Activated CD4-positive, alpha-beta memory T cell treated with anti-CD3 and anti-CD28 coated beads for 36 hours (primary cell): ENCODE measurements around the gene ALOXE3. TPM values are rescaled to one million over a fixed set of nuclear protein-coding genes. Genes with fewer than 3 reads are reported as not detected.
A peak's percentile ranks its signal among the peaks of the same experiment; 100 is the strongest.

ENCODE experiments used
- CTCF ChIA-PET: fragments of 350-600 bp; sonication (Branson Sonifier 250); formaldehyde crosslinking; loops from one replicate; lab custom pipeline; 2021; ENCODE audit warnings: antibody characterized with exemption, inconsistent platforms; lab: Charles Lee
- POLR2A ChIA-PET: fragments of 350-600 bp; sonication (Branson Sonifier 250); formaldehyde crosslinking; loops from one replicate; lab custom pipeline; 2021; ENCODE audit warnings: antibody characterized with exemption; lab: Charles Lee
- DNase-seq: peaks from one replicate; pipeline ENCODE4 v3.0.0-alpha.2; 2020
- H3K27ac Mint-ChIP-seq: one replicate; pipeline ENCODE4 v1.8.0; 2021; ENCODE audit warnings: mixed read lengths
- H3K27me3 Mint-ChIP-seq: one replicate; pipeline ENCODE4 v1.8.0; 2021; ENCODE audit warnings: mixed read lengths
- H3K36me3 Mint-ChIP-seq: one replicate; pipeline ENCODE4 v1.8.0; 2021; ENCODE audit warnings: mixed read lengths
- H3K4me1 Mint-ChIP-seq: one replicate; pipeline ENCODE4 v1.8.0; 2021; ENCODE audit warnings: low read depth, mixed read lengths
- H3K4me3 Mint-ChIP-seq: one replicate; pipeline ENCODE4 v1.8.0; 2021; ENCODE audit warnings: mild to moderate bottlenecking, mixed read lengths
- H3K9me3 Mint-ChIP-seq: one replicate; pipeline ENCODE4 v1.8.0; 2021; ENCODE audit warnings: mixed read lengths
- intact Hi-C: fragments of 100-400 bp; cut with micrococcal nuclease; formaldehyde crosslinking; loops from one replicate; pipeline ENCODE4 v1.15.1; 2023
- total RNA-seq, 2 experiments: library from RNA; stranded (reverse); gene quantifications; one replicate each; pipeline ENCODE4 v1.2.3, GENCODE V29; 2021

ALOXE3 gene
- total RNA-seq, 2 experiments from 2014 or later, result 0.12 TPM

DNA sequence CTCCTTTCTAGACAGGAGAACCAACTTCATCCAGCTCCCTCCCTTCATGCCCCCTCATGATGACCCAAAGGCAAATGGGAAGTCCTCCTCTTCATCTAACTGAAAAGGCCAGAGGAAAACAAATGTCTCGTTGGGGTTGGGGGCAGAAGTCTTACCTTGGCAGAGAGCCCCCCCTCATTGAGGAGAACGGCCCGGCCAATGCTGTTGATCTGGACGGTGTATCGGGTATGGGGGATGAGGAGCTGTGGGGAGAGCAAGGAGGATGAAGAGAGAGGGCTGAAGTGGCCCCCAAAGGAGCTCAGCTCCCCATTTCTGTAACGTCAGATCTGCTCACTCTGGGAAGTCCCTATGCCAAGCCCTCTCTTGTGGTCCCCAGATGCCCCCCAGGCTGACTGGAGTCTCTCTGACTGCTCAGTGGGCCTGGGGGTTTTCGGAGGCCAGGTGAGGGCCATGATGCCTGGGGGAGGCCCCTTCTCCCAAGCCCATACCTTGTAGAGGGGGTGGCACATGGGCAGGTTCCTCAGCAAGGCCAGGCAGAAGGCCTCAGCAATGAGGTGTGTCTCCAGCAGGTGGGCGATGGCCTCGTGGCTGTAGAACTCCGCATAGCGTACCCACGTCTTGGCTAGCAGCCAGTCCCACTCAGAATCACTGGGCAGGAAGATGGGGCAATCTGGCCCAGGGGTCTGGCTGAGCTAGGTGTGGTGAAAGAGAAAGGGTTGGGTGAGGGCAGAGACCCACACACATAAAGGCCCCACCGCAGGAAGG, 41.6 kb downstream of the ALOXE3 start:
- Mint-ChIP-seq H3K4me1 (peaks cover 30% of the 10 kb centered on the region), H3K36me3 (peaks cover 7% of the 10 kb centered on the region), H3K4me3 (no peak overlapping the region), H3K9me3 (no peaks in the 10 kb centered on the region), H3K27me3 (peaks cover 32% of the 10 kb centered on the region), H3K27ac (no peak overlapping the region)
- ChIA-PET POLR2A (no interaction called here), CTCF (interaction anchor here (0.8 to 12.2 kb wide), 5 partner anchors 12 to 224 kb away, joined by 3 to 298 read pairs (median 5); partner anchors contain the start of gene ALOX12B)
- intact Hi-C loops, result no loop called here
- no peak for DNase-seq

DNA sequence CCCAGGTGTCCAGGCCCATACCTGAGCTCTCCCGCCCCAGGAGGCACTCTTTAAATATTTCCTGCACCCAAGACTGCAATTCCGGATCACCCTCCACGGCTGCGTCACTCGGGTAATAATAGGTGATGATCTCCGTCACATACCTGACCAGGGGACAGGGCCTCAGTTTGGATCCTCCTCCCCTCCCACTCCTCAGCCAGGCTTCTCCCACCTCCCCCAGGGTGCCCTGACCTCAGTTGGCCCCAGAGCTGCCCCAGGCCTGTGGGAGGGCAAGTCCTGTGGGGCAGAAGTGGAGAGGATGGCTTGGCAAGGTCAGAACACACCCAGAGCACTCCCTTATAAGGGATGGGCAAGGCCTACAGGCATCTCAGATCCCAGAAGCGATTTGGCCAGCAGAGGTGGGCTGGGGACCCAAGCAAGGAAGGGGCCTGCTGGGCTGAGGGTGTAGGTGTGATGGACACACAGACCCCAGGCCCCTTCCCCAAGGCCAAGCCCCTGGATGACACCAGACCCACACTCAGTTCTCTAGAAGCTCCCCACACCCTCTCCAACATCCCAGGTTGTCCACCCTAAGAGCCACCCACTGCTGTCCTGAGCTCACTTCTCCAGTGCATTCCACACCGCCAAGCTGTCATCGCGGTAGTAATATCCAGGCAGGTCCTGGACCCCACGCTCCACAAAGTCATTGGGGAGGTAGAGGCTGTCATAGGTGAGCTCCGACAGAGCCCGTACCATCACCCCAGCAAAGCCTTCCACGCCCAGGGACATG, 42.6 kb downstream of the ALOXE3 start:
- intact Hi-C loops, result no loop called here
- ChIA-PET POLR2A (no interaction called here), CTCF (interaction anchor here (1.2 to 12.2 kb wide), 7 partner anchors 13 to 43 kb away, joined by 4 to 298 read pairs (median 31); partner anchors contain the start of genes ALOX12B and ALOXE3)
- Mint-ChIP-seq H3K27ac (no peak overlapping the region), H3K4me1 (peaks cover 27% of the 10 kb centered on the region), H3K27me3 (peaks cover 40% of the 10 kb centered on the region), H3K4me3 (no peak overlapping the region), H3K36me3 (peaks cover 1% of the 10 kb centered on the region), H3K9me3 (no peaks in the 10 kb centered on the region)
- no peak for DNase-seq

DNA sequence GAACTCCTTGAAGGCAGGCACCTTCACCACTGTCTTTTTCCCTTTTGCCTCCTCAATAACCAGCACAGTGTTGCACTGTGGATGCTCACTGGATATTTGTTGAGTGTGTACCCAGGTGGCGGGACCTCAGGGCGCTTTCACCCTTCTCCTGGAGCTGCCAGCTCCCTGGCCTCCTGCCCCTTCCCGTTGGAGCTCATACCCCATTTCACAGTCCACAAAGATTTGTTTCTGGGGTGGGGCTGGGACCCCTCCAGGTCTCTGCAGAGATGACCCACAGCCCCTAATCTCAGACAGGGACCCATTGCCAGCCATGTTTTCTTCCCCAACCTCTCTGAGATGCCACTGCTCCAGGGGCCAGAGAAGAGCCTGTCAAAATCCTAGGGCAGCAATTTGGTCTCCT, 43.2 kb downstream of the ALOXE3 start:
- Mint-ChIP-seq H3K4me3 (no peak overlapping the region), H3K36me3 (peaks cover 1% of the 10 kb centered on the region), H3K4me1 (peaks cover 22% of the 10 kb centered on the region), H3K9me3 (no peaks in the 10 kb centered on the region), H3K27ac (no peak overlapping the region), H3K27me3 (peaks cover 40% of the 10 kb centered on the region)
- no peak for DNase-seq
- POLR2A ChIA-PET, result interaction anchor here (0.8 kb wide), 1 partner anchor 98 kb away, joined by 3 read pairs; no protein-coding TSS in a partner anchor
- intact Hi-C loops, result no loop called here
- CTCF ChIA-PET, result interaction anchor here (1.1 to 12.2 kb wide), 14 partner anchors 13 to 332 kb away, joined by 3 to 298 read pairs (median 8); partner anchors contain the start of genes ALOX12B, ALOXE3, CYB5D1 and NAA38

DNA sequence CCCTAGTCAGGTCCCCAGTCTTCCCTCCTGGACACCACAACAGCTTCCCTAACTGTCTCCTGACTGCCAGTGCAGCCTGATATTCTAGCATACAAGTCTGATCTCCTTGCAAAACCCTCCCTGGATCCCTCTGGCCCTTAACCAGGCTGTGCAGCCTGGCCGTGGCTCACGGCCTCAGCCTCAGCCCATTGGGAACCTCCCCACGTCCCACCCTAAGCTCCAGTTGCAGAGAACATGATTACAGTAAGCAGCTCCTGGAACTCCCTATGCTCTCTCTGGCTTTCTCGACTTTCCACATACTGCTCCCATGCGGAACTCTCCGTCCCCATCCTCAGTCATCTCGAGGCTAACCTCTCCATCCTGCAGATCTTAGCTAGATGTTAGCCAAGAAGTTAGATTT, 43.8 kb downstream of the ALOXE3 start:
- Mint-ChIP-seq H3K4me1 (peaks cover 18% of the 10 kb centered on the region), H3K36me3 (no peaks in the 10 kb centered on the region), H3K27me3 (peaks cover 40% of the 10 kb centered on the region), H3K27ac (no peak overlapping the region), H3K9me3 (no peaks in the 10 kb centered on the region), H3K4me3 (no peak overlapping the region)
- intact Hi-C loops, result no loop called here
- ChIA-PET POLR2A (interaction anchor here (0.7 to 1.4 kb wide), 3 partner anchors 14 to 98 kb away, joined by 3 to 5 read pairs (median 3); partner anchors contain the start of gene ALOXE3), CTCF (interaction anchor here (0.7 to 12.2 kb wide), 31 partner anchors 9 to 490 kb away, joined by 3 to 298 read pairs (median 6); partner anchors contain the start of genes ALOX12B, ALOXE3, CYB5D1 and NAA38)
- no peak for DNase-seq

DNA sequence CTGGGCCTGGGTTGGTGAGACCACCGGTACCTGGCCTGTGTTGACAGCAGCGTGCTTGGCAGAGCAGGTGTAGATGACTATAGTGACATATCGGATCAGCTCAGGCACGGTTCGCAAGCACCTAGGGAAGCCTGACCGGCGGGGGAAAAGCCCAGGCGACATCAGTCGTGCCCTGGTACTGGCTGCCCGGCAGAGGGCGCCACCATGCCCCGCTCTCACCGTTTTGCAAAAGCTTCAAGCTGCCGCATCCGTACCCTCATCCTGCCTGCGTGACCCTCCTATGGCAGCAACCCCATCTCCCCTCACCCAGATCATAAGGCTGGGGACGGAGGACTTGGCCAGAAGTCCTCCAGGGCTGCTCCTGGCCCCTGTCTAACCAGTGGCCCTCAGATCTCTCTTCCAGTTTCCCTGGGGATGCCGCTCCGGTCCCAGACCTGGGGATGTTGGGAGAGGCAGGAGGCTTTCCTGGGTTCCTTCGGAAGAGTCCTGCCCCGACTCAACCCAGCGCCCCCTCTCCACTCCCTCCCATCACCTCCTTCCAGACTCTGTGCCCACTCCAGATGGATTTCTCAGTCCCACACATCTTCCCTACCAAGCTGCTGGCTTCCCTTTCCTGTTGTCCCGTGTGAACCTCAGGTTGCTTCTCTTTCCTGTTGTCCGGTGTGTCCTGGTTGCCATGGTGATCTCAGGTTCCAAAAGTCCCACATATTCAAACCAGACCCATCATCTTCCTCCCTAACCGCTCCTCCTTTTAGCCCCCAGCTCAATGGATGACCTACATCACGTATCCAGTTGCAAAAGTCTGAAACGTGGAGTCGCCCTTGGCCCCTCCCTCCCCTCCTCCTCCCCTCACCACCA, 44.5 kb downstream of the ALOXE3 start:
- CTCF ChIA-PET, result interaction anchor here (0.6 to 12.2 kb wide), 43 partner anchors 9 to 489 kb away, joined by 3 to 298 read pairs (median 5); partner anchors contain the start of genes ALOX12B, ALOXE3, BORCS6 and CNTROB

DNA sequence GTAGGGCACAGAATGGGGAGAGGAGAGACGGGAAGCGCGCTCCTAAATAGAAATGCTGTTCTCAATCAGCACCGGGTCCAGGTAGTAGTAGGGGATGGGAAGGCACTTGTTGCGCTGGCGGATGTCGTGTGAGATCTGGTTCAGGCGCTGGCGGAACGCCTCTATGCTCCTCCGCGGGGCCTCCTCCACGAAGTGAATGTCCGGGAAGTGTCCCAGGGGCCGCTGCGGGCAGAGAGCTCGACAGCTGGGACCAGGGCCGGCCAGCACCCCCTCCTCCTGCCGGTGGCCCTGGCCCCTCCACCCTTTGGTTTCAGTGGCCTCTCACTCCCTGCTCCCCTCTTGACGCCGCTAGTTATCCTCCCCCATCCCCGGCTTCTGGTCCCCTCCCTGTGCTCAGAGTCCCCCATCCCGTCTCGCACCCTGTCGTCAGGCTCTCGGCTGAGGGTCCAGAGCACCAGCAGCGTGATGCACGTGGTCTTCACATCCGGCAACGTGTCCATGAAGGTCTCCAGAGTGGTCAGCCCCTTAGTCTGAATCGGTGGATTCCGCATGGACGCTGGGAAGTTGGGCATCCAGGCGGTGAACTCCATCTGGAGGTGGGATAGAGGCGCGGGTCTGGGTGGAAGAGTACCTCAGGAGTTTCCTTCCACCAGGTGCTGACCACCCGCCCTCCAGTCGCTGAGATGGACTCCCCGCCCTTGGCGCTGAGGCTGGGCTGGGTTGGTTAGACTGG, 45.4 kb downstream of the ALOXE3 start:
- Mint-ChIP-seq H3K4me3 (peak overlapping the region; percentile 58), H3K36me3 (no peaks in the 10 kb centered on the region), H3K9me3 (no peaks in the 10 kb centered on the region), H3K4me1 (peaks cover 18% of the 10 kb centered on the region), H3K27me3 (peaks cover 40% of the 10 kb centered on the region), H3K27ac (no peak overlapping the region)
- intact Hi-C loops, result loop anchor here (1.0 to 2.0 kb wide), 2 partner anchors 13 to 46 kb away; partner anchors contain the start of gene ALOXE3
- peak; percentile 45 for DNase-seq
- CTCF ChIA-PET, result interaction anchor here (0.6 to 12.2 kb wide), 34 partner anchors 8 to 386 kb away, joined by 3 to 298 read pairs (median 5); partner anchors contain the start of genes ALOX12B, ALOXE3, BORCS6 and CNTROB
- POLR2A ChIA-PET, result interaction anchor here (1.1 to 1.4 kb wide), 3 partner anchors 12 to 114 kb away, joined by 3 to 5 read pairs (median 3); partner anchors contain the start of gene ALOX12B

More for the DNA sequence above, 44.5 kb downstream of the ALOXE3 start:
- POLR2A ChIA-PET, result interaction anchor here (0.7 to 1.4 kb wide), 5 partner anchors 13 to 114 kb away, joined by 3 to 5 read pairs (median 3); partner anchors contain the start of genes ALOX12B and ALOXE3
- Mint-ChIP-seq H3K27ac (no peak overlapping the region), H3K36me3 (no peaks in the 10 kb centered on the region), H3K4me1 (peaks cover 18% of the 10 kb centered on the region), H3K4me3 (peak overlapping the region; percentile 70), H3K9me3 (no peaks in the 10 kb centered on the region), H3K27me3 (peaks cover 40% of the 10 kb centered on the region)
- peak; percentile 91 for DNase-seq
- intact Hi-C loops, result loop anchor here (1.0 to 2.0 kb wide), 2 partner anchors 14 to 45 kb away; partner anchors contain the start of gene ALOXE3

DNA sequence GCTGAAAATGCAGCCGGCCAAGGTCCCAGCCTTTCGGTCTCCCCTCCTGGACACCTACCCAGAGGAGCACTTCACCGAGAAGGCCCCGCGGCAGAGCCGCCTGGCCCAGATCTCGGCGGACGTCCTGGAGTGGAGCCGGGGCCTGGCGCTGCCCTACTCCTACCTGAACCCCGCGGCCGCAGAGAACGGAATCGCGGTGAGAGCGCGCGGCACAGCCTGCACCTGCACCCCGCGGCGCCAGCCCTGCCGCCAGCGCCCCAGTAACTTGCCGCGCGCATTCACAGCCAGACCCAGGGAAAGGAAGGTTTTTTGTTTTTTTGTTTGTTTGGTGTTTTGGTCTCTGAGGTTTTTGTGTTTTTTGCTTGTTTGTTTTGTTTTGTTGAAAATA, 46.0 kb downstream of the ALOXE3 start:
- H3K27ac Mint-ChIP-seq, result no peak overlapping the region
- intact Hi-C loops, result loop anchor here (2.0 kb wide), 1 partner anchor 46 kb away; the partner anchor contains the start of gene ALOXE3
- no peak for DNase-seq
- H3K4me1 Mint-ChIP-seq, result peaks cover 18% of the 10 kb centered on the region
- CTCF ChIA-PET, result interaction anchor here (0.6 to 12.2 kb wide), 3 partner anchors 14 to 94 kb away, joined by 3 to 298 read pairs (median 6); no protein-coding TSS in a partner anchor
- peak overlapping the region; percentile 58 for H3K4me3 Mint-ChIP-seq
- no peaks in the 10 kb centered on the region for H3K36me3 Mint-ChIP-seq
- POLR2A ChIA-PET, result no interaction called here
- peaks cover 40% of the 10 kb centered on the region for H3K27me3 Mint-ChIP-seq
- no peaks in the 10 kb centered on the region for H3K9me3 Mint-ChIP-seq

DNA sequence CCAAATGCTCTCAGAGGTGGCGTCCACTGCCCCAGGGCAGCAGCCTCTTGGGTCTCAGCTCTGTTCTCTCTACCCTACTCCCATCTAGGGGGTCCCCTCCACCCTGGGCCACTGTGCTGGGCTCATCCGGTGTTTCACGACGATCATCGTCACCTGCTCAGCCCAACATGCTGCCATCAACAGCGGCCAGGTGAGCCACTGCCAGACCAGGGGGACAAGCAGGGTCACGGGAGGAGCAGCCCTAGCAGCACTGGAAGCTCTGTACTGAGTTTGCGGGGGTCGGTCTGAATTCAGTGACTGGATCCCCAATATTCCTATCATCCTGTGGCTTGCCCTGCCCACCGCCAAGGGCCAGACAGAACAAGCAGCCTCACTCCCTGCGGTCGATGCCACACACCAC, 46.8 kb downstream of the ALOXE3 start:
- Mint-ChIP-seq H3K4me3 (no peak overlapping the region), H3K4me1 (peaks cover 18% of the 10 kb centered on the region), H3K36me3 (no peaks in the 10 kb centered on the region), H3K9me3 (no peaks in the 10 kb centered on the region), H3K27ac (no peak overlapping the region), H3K27me3 (peaks cover 40% of the 10 kb centered on the region)
- no peak for DNase-seq
- ChIA-PET CTCF (interaction anchor here (1.1 to 12.2 kb wide), 4 partner anchors 8 to 22 kb away, joined by 4 to 298 read pairs (median 6); no protein-coding TSS in a partner anchor), POLR2A (no interaction called here)
- intact Hi-C loops, result no loop called here

DNA sequence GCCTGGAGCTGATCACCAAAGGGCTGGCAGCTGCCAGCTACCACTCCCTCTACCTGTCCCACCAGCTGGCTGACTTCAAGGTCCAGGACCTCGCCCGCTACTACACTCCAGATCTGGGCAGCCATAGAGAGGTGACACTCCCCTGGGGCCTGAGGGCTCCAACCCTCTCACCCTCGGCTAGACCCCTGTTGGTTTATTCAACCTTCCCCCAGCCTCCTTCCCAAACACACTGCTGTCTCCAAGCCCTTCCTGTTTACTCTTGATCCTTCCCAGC, 48.8 kb downstream of the ALOXE3 start:
- intact Hi-C loops, result no loop called here
- no peak overlapping the region for H3K27ac Mint-ChIP-seq
- no peaks in the 10 kb centered on the region for H3K36me3 Mint-ChIP-seq
- ChIA-PET POLR2A (no interaction called here), CTCF (interaction anchor here (0.8 to 12.2 kb wide), 5 partner anchors 11 to 231 kb away, joined by 3 to 298 read pairs (median 4); partner anchors contain the start of gene ALOXE3)
- peaks cover 18% of the 10 kb centered on the region for H3K4me1 Mint-ChIP-seq
- peaks cover 31% of the 10 kb centered on the region for H3K27me3 Mint-ChIP-seq
- no peak overlapping the region for H3K4me3 Mint-ChIP-seq
- no peak for DNase-seq
- H3K9me3 Mint-ChIP-seq, result no peaks in the 10 kb centered on the region
